K562 (cell line): ENCODE measurements around the gene RNF26. TPM values are rescaled to one million over a fixed set of nuclear protein-coding genes. Genes with fewer than 3 reads are reported as not detected.

Source experiments
- C11orf30 ChIP-seq: fragments of 450-650 bp; IDR thresholded peaks from 2 replicates; pipeline ENCODE4 v1.6.1; 2016; ENCODE audit warnings: low read depth, mild to moderate bottlenecking
- CBX8 ChIP-seq: fragments of 200-600 bp; sonication (generic); IDR thresholded peaks from 2 replicates; pipeline ENCODE4 v1.6.1; 2012; ENCODE audit warnings: borderline replicate concordance, mixed run types, low read depth, mild to moderate bottlenecking, moderate library complexity, mixed read lengths, low read length, control low read depth, inconsistent platforms; ENCODE audit not compliant: poor library complexity, severe bottlenecking; ENCODE audit errors: extremely low read depth
- DDX20 ChIP-seq: fragments of 450-650 bp; IDR thresholded peaks from 2 replicates; pipeline ENCODE4 v1.6.1; 2016; ENCODE audit warnings: missing genetic modification characterization, low read depth, mild to moderate bottlenecking, missing compliant biosample characterization, moderate library complexity
- ESRRB ChIP-seq: fragments of 250-450 bp; sonication (Bioruptor Pico); IDR thresholded peaks from 2 replicates; pipeline ENCODE4 v1.5.0; 2020; ENCODE audit warnings: mild to moderate bottlenecking, moderate library complexity, borderline replicate concordance
- GTF2E2 ChIP-seq: fragments of 200-800 bp; sonication (Bioruptor generic); IDR thresholded peaks from 2 replicates; pipeline ENCODE4 v1.6.1; 2016; ENCODE audit warnings: missing genetic modification characterization, missing compliant biosample characterization
- KDM1A ChIP-seq, 2 experiments: fragments of 450-650 bp; IDR thresholded peaks; 2 replicates each; pipeline ENCODE4 v1.6.1; 2016; ENCODE audit warnings: mild to moderate bottlenecking in 2 of 2
- LCOR ChIP-seq: sonication (generic); formaldehyde crosslinking; IDR thresholded peaks from 2 replicates; pipeline ENCODE4 v1.8.0; 2022; ENCODE audit warnings: mild to moderate bottlenecking, missing genetic modification reagents
- POLR2A ChIP-seq: fragments of 450-650 bp; conservative IDR thresholded peaks from 2 replicates; pipeline ENCODE4 v1.6.1; 2016
- PPARD ChIP-seq: fragments of 250-450 bp; sonication (Bioruptor Pico); IDR thresholded peaks from 2 replicates; pipeline ENCODE4 v1.8.0; 2022; ENCODE audit warnings: inconsistent platforms, mild to moderate bottlenecking, moderate library complexity
- RFX1 ChIP-seq: fragments of 450-650 bp; IDR thresholded peaks from 2 replicates; pipeline ENCODE4 v1.6.1; 2016; ENCODE audit warnings: mild to moderate bottlenecking, moderate library complexity
- SMAD1 ChIP-seq: fragments of 150-350 bp; IDR thresholded peaks from 2 replicates; pipeline ENCODE4 v1.6.1; 2014; ENCODE audit warnings: low read length, low read depth; ENCODE audit not compliant: partially characterized antibody
- SREBF1 ChIP-seq: fragments of 150-350 bp; IDR thresholded peaks from 2 replicates; pipeline ENCODE4 v1.6.1; 2014; ENCODE audit warnings: antibody characterized with exemption, low read depth, low read length, borderline replicate concordance
- TAL1 ChIP-seq: fragments of 450-650 bp; IDR thresholded peaks from 2 replicates; pipeline ENCODE4 v1.6.1; 2016; ENCODE audit warnings: mild to moderate bottlenecking
- TEAD4 ChIP-seq, 2 experiments: sonication (generic) in 1 of 2; formaldehyde crosslinking in 1 of 2; IDR thresholded peaks; 2 replicates each; pipeline versions ENCODE4 v1.6.1 to v1.8.0; 2012 to 2022; ENCODE audit warnings: borderline replicate concordance in 1 of 2, inconsistent platforms in 1 of 2, low read length in 1 of 2, mild to moderate bottlenecking in 1 of 2, missing genetic modification reagents in 1 of 2
- XRCC5 ChIP-seq: fragments of 200-400 bp; formaldehyde crosslinking; IDR thresholded peaks from 2 replicates; pipeline ENCODE4 v1.6.1; 2017; ENCODE audit warnings: low read depth, mild to moderate bottlenecking, low read length
- ZNF217 ChIP-seq: sonication (generic); formaldehyde crosslinking; IDR thresholded peaks from 2 replicates; pipeline ENCODE4 v1.8.0; 2022; ENCODE audit warnings: mild to moderate bottlenecking, missing genetic modification reagents
- polyA plus RNA-seq, 8 experiments: library from polyadenylated mRNA; depleted of rRNA in 4 of 8; stranded (reverse) in 5 of 8; unstranded in 3 of 8; fragments of >200 nt; fragmentation: Nextera tagmentation in 2 of 8; fragmentation: Illumina TruSeq in 1 of 8; extraction: Ambion mirVana in 2 of 8; extraction: Trizol in 1 of 8; gene quantifications; 2 replicates each; pipeline versions ENCODE4 v1.2.1 to v1.2.3, GENCODE V29; 2011 to 2014; ENCODE audit warnings: inconsistent platforms in 1 of 8, missing spikeins in 1 of 8
- total RNA-seq, 7 experiments: library from RNA; depleted of rRNA in 6 of 7; stranded (reverse); fragments of >200 nt in 6 of 7; fragmentation: Illumina TruSeq in 2 of 7; extraction: Trizol in 2 of 7; gene quantifications; 2 replicates each; pipeline versions ENCODE4 v1.2.1 to v1.2.3, GENCODE V29; 2011 to 2021; ENCODE audit warnings: low replicate concordance in 1 of 7
- TF ChIP-seq, protein P1 (sequence below), 2 experiments: IDR thresholded peaks in 1 of 2; conservative IDR thresholded peaks in 1 of 2; 2 replicates each; pipeline ENCODE4 v1.6.1; 2016; ENCODE audit warnings: low read depth in 2 of 2, mild to moderate bottlenecking in 1 of 2, missing compliant biosample characterization in 1 of 2, missing genetic modification characterization in 1 of 2, moderate library complexity in 1 of 2
- TF ChIP-seq, protein P2 (sequence below): fragments of 250-450 bp; sonication (Bioruptor Pico); IDR thresholded peaks from 2 replicates; pipeline ENCODE4 v1.5.0; 2021
- TF ChIP-seq, protein P3 (sequence below): fragments of 250-450 bp; sonication (Bioruptor Pico); IDR thresholded peaks from 2 replicates; pipeline ENCODE4 v1.6.1; 2021; ENCODE audit warnings: mild to moderate bottlenecking
- TF ChIP-seq, protein P4 (sequence below): fragments of 450-650 bp; IDR thresholded peaks from 2 replicates; pipeline ENCODE4 v1.6.1; 2017; ENCODE audit warnings: mild to moderate bottlenecking, moderate library complexity

RNF26 gene
- total and polyA plus RNA-seq, 9 of the 15 experiments (the other 6 are each of a cell fraction or from before 2014, with no cell fraction given), result 5.3 to 53.6 (median 12.7) TPM

DNA sequence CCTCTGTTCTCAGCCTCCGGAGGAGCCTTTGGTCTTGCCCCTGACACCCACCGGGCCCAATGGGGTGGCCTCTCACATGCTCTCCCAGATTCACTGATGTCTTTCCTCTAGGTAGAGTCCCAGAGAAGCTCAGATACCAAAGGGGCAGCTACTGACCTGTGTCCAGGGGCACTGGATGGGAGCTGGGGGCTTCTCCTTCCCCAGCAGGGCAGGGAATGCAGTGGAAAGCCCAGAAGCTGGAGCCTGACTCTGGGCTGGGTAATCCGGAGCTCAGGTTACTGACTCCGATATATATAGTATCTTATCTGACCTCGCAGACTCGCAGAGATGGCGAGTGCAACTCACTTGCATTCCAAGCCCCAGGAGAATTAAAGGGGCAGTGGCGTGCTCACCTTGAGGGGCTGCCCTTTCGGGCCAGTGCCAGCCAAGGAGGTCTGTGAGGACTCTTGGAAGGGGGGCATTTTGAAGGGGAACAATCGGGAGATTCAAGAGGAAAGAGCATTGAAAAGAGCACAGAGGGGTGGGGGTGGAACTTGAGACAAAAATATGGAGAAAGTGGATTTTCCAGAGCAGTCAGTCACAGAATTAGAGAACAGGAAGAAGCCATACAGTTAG, 44.6 kb downstream of the RNF26 start (continued):
- TF ChIP-seq, protein P1, sequence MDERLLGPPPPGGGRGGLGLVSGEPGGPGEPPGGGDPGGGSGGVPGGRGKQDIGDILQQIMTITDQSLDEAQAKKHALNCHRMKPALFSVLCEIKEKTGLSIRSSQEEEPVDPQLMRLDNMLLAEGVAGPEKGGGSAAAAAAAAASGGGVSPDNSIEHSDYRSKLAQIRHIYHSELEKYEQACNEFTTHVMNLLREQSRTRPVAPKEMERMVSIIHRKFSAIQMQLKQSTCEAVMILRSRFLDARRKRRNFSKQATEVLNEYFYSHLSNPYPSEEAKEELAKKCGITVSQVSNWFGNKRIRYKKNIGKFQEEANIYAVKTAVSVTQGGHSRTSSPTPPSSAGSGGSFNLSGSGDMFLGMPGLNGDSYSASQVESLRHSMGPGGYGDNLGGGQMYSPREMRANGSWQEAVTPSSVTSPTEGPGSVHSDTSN (CRISPR knock-in tag; IDR thresholded peaks at IDR 0.05; ENCODE audit: low read depth), result no peak
- TF ChIP-seq, protein P1 (tag; conservative IDR thresholded peaks at IDR 0.05; ENCODE audit: low read depth), result no peak
- no peak for TF ChIP-seq ESRRB (CRISPR knock-in tag)
- TF ChIP-seq, protein P2, sequence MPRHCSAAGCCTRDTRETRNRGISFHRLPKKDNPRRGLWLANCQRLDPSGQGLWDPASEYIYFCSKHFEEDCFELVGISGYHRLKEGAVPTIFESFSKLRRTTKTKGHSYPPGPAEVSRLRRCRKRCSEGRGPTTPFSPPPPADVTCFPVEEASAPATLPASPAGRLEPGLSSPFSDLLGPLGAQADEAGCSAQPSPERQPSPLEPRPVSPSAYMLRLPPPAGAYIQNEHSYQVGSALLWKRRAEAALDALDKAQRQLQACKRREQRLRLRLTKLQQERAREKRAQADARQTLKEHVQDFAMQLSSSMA (CRISPR knock-in tag), result no peak
- no peak for TF ChIP-seq RFX1
- TF ChIP-seq SREBF1, result no peak
- TF ChIP-seq, protein P3, sequence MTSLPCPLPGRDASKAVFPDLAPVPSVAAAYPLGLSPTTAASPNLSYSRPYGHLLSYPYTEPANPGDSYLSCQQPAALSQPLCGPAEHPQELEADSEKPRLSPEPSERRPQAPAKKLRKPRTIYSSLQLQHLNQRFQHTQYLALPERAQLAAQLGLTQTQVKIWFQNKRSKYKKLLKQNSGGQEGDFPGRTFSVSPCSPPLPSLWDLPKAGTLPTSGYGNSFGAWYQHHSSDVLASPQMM (CRISPR knock-in tag), result no peak
- no peak for TF ChIP-seq KDM1A (IDR thresholded peaks at IDR 0.05)
- TF ChIP-seq LCOR (CRISPR knock-in tag), result no peak
- no peak for TF ChIP-seq C11orf30
- TF ChIP-seq TAL1, result peak; percentile 70
- TF ChIP-seq POLR2A, result no peak
- 0 out of 2 replicates have a peak, but pooled peaks have one; percentile 58 for TF ChIP-seq XRCC5
- TF ChIP-seq, protein P4, sequence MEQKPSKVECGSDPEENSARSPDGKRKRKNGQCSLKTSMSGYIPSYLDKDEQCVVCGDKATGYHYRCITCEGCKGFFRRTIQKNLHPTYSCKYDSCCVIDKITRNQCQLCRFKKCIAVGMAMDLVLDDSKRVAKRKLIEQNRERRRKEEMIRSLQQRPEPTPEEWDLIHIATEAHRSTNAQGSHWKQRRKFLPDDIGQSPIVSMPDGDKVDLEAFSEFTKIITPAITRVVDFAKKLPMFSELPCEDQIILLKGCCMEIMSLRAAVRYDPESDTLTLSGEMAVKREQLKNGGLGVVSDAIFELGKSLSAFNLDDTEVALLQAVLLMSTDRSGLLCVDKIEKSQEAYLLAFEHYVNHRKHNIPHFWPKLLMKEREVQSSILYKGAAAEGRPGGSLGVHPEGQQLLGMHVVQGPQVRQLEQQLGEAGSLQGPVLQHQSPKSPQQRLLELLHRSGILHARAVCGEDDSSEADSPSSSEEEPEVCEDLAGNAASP, result no peak
- peak; percentile 92 for TF ChIP-seq TEAD4 (IDR thresholded peaks at IDR 0.05; ENCODE audit: low read length)
- TF ChIP-seq TEAD4 (CRISPR knock-in tag; IDR thresholded peaks at IDR 0.05; ENCODE audit: borderline replicate concordance), result no peak
- TF ChIP-seq CBX8, result no peak
- TF ChIP-seq PPARD (CRISPR knock-in tag), result no peak
- no peak for TF ChIP-seq SMAD1
- TF ChIP-seq DDX20, result no peak
- TF ChIP-seq ZNF217, result no peak
- TF ChIP-seq GTF2E2 (tag), result no peak
